ENCODE data around the gene IQCB1.
"Not testable (repeated sequence)": the region's sequence is repeated elsewhere in the genome, so short reads cannot be mapped to it uniquely, and the experiment has no call there.

IQCB1 gene

GRCh38 chr3:121743106-121743505 lies 91.8 kb downstream of the IQCB1 start:
- not testable (repeated sequence) for DNase-seq

- DNase-seq: no peak
Observed at GRCh38 chr3:121740896-121741295, 94.0 kb downstream of the IQCB1 start.

GRCh38 chr3:121739902-121740301 lies 95.0 kb downstream of the IQCB1 start:
- DNase-seq: no peak

- no peak for DNase-seq
Observed at GRCh38 chr3:121737644-121738043, 97.2 kb downstream of the IQCB1 start.

GRCh38 chr3:121736112-121736511 lies 98.7 kb downstream of the IQCB1 start:
- no peak for DNase-seq

- DNase-seq: no peak
Observed at GRCh38 chr3:121735047-121735696, 99.7 kb downstream of the IQCB1 start.

GRCh38 chr3:121730940-121731687 lies 103.7 kb downstream of the IQCB1 start:
- DNase-seq: no peak

GRCh38 chr3:121724130-121724529 lies 110.7 kb downstream of the IQCB1 start:
- DNase-seq: no peak

- no peak for DNase-seq
Observed at GRCh38 chr3:121723485-121723884, 111.4 kb downstream of the IQCB1 start.

- no peak for DNase-seq
Observed at GRCh38 chr3:121722411-121722810, 112.4 kb downstream of the IQCB1 start.

GRCh38 chr3:121720163-121720562 lies 114.7 kb downstream of the IQCB1 start:
- no peak for DNase-seq
